ENCODE data around the gene OVCH2.
A peak's percentile ranks its signal among the peaks of the same experiment; 100 is the strongest.

OVCH2 gene

GRCh38 chr11:7691759-7692350 lies 14.4 kb downstream of the OVCH2 start:
- WGBS: 76% methylated on average over 6 of the region's 6 CpGs
- no peaks in the 10 kb centered on the region for H3K79me1 ChIP-seq (replicated peaks; ENCODE audit: low read length, poor library complexity, severe bottlenecking)
- no peak overlapping the region for H2BK5ac ChIP-seq (ENCODE audit: low read depth, low read length, poor library complexity, severe bottlenecking)
- DNase-seq: no peak
- no peak overlapping the region for H2AFZ ChIP-seq (ENCODE audit: low read depth, low read length)
- no peak overlapping the region for H2BK120ac ChIP-seq (ENCODE audit: low read depth, low read length)
- no peak overlapping the region for H2BK15ac ChIP-seq (ENCODE audit: low read depth, poor library complexity, severe bottlenecking)
- no peaks in the 10 kb centered on the region for H3K9me3 ChIP-seq (ENCODE audit: control insufficient read depth, low read length)
- H3K36me3 ChIP-seq (ENCODE audit: control insufficient read depth in 1 of 2, insufficient read depth in 2 of 2, low read depth in 1 of 2, low read length in 2 of 2): no peaks in the 10 kb centered on the region
- H3K18ac ChIP-seq (ENCODE audit: low read depth in 1 of 2, low read length in 2 of 2): no peak overlapping the region
- H3K27me3 ChIP-seq (ENCODE audit: control insufficient read depth in 1 of 2, insufficient read depth in 1 of 2, low read length in 2 of 2): peaks cover 20 to 33% of the 10 kb centered on the region in 2 experiments
- H3K9ac ChIP-seq (ENCODE audit: low read length): no peak overlapping the region
- no peak overlapping the region for H2BK12ac ChIP-seq (ENCODE audit: low read length in 2 of 2)
- no peak overlapping the region for H3K27ac ChIP-seq (ENCODE audit: low read length, poor library complexity, severe bottlenecking)
- H3K14ac ChIP-seq (ENCODE audit: low read length in 2 of 2): no peak overlapping the region
- no peaks in the 10 kb centered on the region for H3K4me1 ChIP-seq (ENCODE audit: control insufficient read depth, insufficient read depth, low read depth, low read length)
- no peak overlapping the region for H3K4me3 ChIP-seq (ENCODE audit: insufficient read depth in 1 of 2, low read depth in 1 of 2, low read length in 2 of 2)
- H2AK5ac ChIP-seq (ENCODE audit: low read length, severe bottlenecking): no peak overlapping the region
- no peak overlapping the region for H3K23ac ChIP-seq (ENCODE audit: low read length in 2 of 2)
- no peak overlapping the region for H3K4ac ChIP-seq (ENCODE audit: low read depth in 1 of 2, low read length in 2 of 2)
- no peak overlapping the region for H4K8ac ChIP-seq (ENCODE audit: low read length)
- H3K4me2 ChIP-seq (ENCODE audit: low read length, poor library complexity, severe bottlenecking): no peak overlapping the region
- no peak overlapping the region for H4K91ac ChIP-seq (ENCODE audit: low read length)

DNA sequence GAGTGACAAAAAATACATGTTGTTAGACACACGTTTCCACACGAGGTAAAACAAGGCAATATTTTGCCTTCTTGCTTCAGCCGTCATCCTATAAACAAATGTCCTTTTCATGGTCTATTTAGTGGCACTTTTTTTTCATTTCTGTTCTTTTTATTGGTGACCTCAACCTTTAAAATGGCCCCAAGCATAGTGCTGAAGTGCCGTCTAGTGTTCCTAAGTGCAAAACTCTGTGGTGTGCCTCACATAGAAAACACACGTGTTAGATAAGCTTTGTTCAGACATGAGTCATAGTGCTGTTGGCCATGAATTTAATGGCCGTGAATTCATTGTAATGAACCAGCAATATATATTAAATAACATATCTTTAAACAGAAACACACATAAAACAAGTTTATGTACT lies 15.6 kb downstream of the OVCH2 start:
- Histone ChIP-seq H2BK15ac (ENCODE audit: low read depth, poor library complexity, severe bottlenecking) (no peak overlapping the region), H2BK12ac (ENCODE audit: low read length in 2 of 2) (no peak overlapping the region), H3K9me3 (ENCODE audit: control insufficient read depth, low read length) (no peaks in the 10 kb centered on the region), H3K4me3 (ENCODE audit: insufficient read depth in 1 of 2, low read depth in 1 of 2, low read length in 2 of 2) (no peak overlapping the region), H3K36me3 (ENCODE audit: control insufficient read depth in 1 of 2, insufficient read depth in 2 of 2, low read depth in 1 of 2, low read length in 2 of 2) (no peaks in the 10 kb centered on the region), H2AK5ac (ENCODE audit: low read length, severe bottlenecking) (no peak overlapping the region), H4K8ac (ENCODE audit: low read length) (no peak overlapping the region), H3K27me3 (ENCODE audit: control insufficient read depth in 1 of 2, insufficient read depth in 1 of 2, low read length in 2 of 2) (peaks cover 20 to 33% of the 10 kb centered on the region in 2 experiments), H3K27ac (ENCODE audit: low read length, poor library complexity, severe bottlenecking) (no peak overlapping the region), H3K18ac (ENCODE audit: low read depth in 1 of 2, low read length in 2 of 2) (no peak overlapping the region), H2BK120ac (ENCODE audit: low read depth, low read length) (no peak overlapping the region), H3K79me1 (replicated peaks; ENCODE audit: low read length, poor library complexity, severe bottlenecking) (no peaks in the 10 kb centered on the region), H3K4ac (ENCODE audit: low read depth in 1 of 2, low read length in 2 of 2) (no peak overlapping the region), H4K91ac (ENCODE audit: low read length) (no peak overlapping the region), H2BK5ac (ENCODE audit: low read depth, low read length, poor library complexity, severe bottlenecking) (no peak overlapping the region), H3K9ac (ENCODE audit: low read length) (no peak overlapping the region), H2AFZ (ENCODE audit: low read depth, low read length) (no peak overlapping the region), H3K4me2 (ENCODE audit: low read length, poor library complexity, severe bottlenecking) (no peak overlapping the region), H3K14ac (ENCODE audit: low read length in 2 of 2) (no peak overlapping the region), H3K4me1 (ENCODE audit: control insufficient read depth, insufficient read depth, low read depth, low read length) (no peaks in the 10 kb centered on the region), H3K23ac (ENCODE audit: low read length in 2 of 2) (no peak overlapping the region)
- DNase-seq: no peak
- 87% methylated on average over 4 of the region's 6 CpGs for WGBS

- H3K4me2 ChIP-seq (ENCODE audit: low read length, poor library complexity, severe bottlenecking): no peak overlapping the region
- no peak overlapping the region for H2BK15ac ChIP-seq (ENCODE audit: low read depth, poor library complexity, severe bottlenecking)
- H3K36me3 ChIP-seq (ENCODE audit: control insufficient read depth in 1 of 2, insufficient read depth in 2 of 2, low read depth in 1 of 2, low read length in 2 of 2): no peaks in the 10 kb centered on the region
- no peaks in the 10 kb centered on the region for H3K4me1 ChIP-seq (ENCODE audit: control insufficient read depth, insufficient read depth, low read depth, low read length)
- no peak overlapping the region for H4K8ac ChIP-seq (ENCODE audit: low read length)
- WGBS: 62% methylated on average over 4 of the region's 4 CpGs
- H2BK12ac ChIP-seq (ENCODE audit: low read length in 2 of 2): no peak overlapping the region
- H3K79me1 ChIP-seq (replicated peaks; ENCODE audit: low read length, poor library complexity, severe bottlenecking): no peaks in the 10 kb centered on the region
- no peak overlapping the region for H3K9ac ChIP-seq (ENCODE audit: low read length)
- peaks cover 24 to 33% of the 10 kb centered on the region in 2 experiments for H3K27me3 ChIP-seq (ENCODE audit: control insufficient read depth in 1 of 2, insufficient read depth in 1 of 2, low read length in 2 of 2)
- no peak overlapping the region for H2AK5ac ChIP-seq (ENCODE audit: low read length, severe bottlenecking)
- no peak overlapping the region for H2BK120ac ChIP-seq (ENCODE audit: low read depth, low read length)
- no peak overlapping the region for H3K18ac ChIP-seq (ENCODE audit: low read depth in 1 of 2, low read length in 2 of 2)
- H4K91ac ChIP-seq (ENCODE audit: low read length): no peak overlapping the region
- no peak overlapping the region for H3K23ac ChIP-seq (ENCODE audit: low read length in 2 of 2)
- H3K4ac ChIP-seq (ENCODE audit: low read depth in 1 of 2, low read length in 2 of 2): no peak overlapping the region
- H2AFZ ChIP-seq (ENCODE audit: low read depth, low read length): no peak overlapping the region
- no peak overlapping the region for H2BK5ac ChIP-seq (ENCODE audit: low read depth, low read length, poor library complexity, severe bottlenecking)
- H3K9me3 ChIP-seq (ENCODE audit: control insufficient read depth, low read length): no peaks in the 10 kb centered on the region
- H3K14ac ChIP-seq (ENCODE audit: low read length in 2 of 2): no peak overlapping the region
- no peak overlapping the region for H3K27ac ChIP-seq (ENCODE audit: low read length, poor library complexity, severe bottlenecking)
- H3K4me3 ChIP-seq (ENCODE audit: insufficient read depth in 1 of 2, low read depth in 1 of 2, low read length in 2 of 2): no peak overlapping the region
- no peak for DNase-seq
Observed at GRCh38 chr11:7689239-7689638, 17.0 kb downstream of the OVCH2 start.

DNA sequence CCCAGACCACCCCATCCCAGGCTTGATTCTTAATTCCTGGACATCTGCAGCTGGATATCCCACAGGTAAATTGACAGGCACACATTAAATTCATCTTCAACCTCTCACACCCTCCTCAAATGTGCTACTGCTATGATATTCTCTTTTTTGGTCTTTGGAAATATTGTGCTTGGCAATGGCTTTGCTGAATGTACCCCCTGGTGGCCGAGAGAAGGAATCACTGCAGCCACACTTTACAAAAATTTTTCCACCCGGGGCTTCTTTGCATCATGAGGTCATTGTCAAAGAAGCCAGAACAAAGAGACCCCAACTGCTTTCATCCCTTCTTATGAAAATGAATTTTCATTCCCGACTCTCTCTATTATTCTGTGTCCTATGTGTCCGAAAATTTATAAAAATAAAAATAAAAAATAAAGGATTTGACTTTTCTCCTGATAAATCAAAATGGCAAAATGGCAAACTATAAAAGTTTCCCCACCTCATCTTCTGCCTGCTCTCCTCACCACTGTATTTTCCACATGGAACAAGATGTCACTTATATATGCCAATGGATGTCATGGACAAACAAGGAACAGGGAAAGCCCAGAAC lies 17.9 kb downstream of the OVCH2 start:
- Histone ChIP-seq H3K27ac (ENCODE audit: low read length, poor library complexity, severe bottlenecking) (no peak overlapping the region), H2AK5ac (ENCODE audit: low read length, severe bottlenecking) (no peak overlapping the region), H3K4ac (ENCODE audit: low read depth in 1 of 2, low read length in 2 of 2) (no peak overlapping the region), H4K91ac (ENCODE audit: low read length) (no peak overlapping the region), H3K14ac (ENCODE audit: low read length in 2 of 2) (no peak overlapping the region), H2BK5ac (ENCODE audit: low read depth, low read length, poor library complexity, severe bottlenecking) (no peak overlapping the region), H3K18ac (ENCODE audit: low read depth in 1 of 2, low read length in 2 of 2) (no peak overlapping the region), H3K9ac (ENCODE audit: low read length) (no peak overlapping the region), H3K79me1 (replicated peaks; ENCODE audit: low read length, poor library complexity, severe bottlenecking) (no peaks in the 10 kb centered on the region), H2AFZ (ENCODE audit: low read depth, low read length) (no peak overlapping the region), H4K8ac (ENCODE audit: low read length) (no peak overlapping the region), H3K4me1 (ENCODE audit: control insufficient read depth, insufficient read depth, low read depth, low read length) (no peaks in the 10 kb centered on the region), H3K4me3 (ENCODE audit: insufficient read depth in 1 of 2, low read depth in 1 of 2, low read length in 2 of 2) (no peak overlapping the region), H2BK12ac (ENCODE audit: low read length in 2 of 2) (no peak overlapping the region), H3K36me3 (ENCODE audit: control insufficient read depth in 1 of 2, insufficient read depth in 2 of 2, low read depth in 1 of 2, low read length in 2 of 2) (no peaks in the 10 kb centered on the region), H3K4me2 (ENCODE audit: low read length, poor library complexity, severe bottlenecking) (no peak overlapping the region), H3K23ac (ENCODE audit: low read length in 2 of 2) (no peak overlapping the region), H2BK120ac (ENCODE audit: low read depth, low read length) (no peak overlapping the region), H2BK15ac (ENCODE audit: low read depth, poor library complexity, severe bottlenecking) (no peak overlapping the region), H3K9me3 (ENCODE audit: control insufficient read depth, low read length) (no peaks in the 10 kb centered on the region), H3K27me3 (ENCODE audit: control insufficient read depth in 1 of 2, insufficient read depth in 1 of 2, low read length in 2 of 2) (peaks cover 20 to 24% of the 10 kb centered on the region in 2 experiments)
- peak; percentile 51 for DNase-seq
- WGBS: 0% methylated on average over 2 of the region's 4 CpGs
